Measurements from ENCODE around the gene USP31.

USP31 gene, protein sequence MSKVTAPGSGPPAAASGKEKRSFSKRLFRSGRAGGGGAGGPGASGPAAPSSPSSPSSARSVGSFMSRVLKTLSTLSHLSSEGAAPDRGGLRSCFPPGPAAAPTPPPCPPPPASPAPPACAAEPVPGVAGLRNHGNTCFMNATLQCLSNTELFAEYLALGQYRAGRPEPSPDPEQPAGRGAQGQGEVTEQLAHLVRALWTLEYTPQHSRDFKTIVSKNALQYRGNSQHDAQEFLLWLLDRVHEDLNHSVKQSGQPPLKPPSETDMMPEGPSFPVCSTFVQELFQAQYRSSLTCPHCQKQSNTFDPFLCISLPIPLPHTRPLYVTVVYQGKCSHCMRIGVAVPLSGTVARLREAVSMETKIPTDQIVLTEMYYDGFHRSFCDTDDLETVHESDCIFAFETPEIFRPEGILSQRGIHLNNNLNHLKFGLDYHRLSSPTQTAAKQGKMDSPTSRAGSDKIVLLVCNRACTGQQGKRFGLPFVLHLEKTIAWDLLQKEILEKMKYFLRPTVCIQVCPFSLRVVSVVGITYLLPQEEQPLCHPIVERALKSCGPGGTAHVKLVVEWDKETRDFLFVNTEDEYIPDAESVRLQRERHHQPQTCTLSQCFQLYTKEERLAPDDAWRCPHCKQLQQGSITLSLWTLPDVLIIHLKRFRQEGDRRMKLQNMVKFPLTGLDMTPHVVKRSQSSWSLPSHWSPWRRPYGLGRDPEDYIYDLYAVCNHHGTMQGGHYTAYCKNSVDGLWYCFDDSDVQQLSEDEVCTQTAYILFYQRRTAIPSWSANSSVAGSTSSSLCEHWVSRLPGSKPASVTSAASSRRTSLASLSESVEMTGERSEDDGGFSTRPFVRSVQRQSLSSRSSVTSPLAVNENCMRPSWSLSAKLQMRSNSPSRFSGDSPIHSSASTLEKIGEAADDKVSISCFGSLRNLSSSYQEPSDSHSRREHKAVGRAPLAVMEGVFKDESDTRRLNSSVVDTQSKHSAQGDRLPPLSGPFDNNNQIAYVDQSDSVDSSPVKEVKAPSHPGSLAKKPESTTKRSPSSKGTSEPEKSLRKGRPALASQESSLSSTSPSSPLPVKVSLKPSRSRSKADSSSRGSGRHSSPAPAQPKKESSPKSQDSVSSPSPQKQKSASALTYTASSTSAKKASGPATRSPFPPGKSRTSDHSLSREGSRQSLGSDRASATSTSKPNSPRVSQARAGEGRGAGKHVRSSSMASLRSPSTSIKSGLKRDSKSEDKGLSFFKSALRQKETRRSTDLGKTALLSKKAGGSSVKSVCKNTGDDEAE (N-terminal part only)
- total RNA-seq, result 25.7 to 35.6 reads per million in 2 experiments

DNA sequence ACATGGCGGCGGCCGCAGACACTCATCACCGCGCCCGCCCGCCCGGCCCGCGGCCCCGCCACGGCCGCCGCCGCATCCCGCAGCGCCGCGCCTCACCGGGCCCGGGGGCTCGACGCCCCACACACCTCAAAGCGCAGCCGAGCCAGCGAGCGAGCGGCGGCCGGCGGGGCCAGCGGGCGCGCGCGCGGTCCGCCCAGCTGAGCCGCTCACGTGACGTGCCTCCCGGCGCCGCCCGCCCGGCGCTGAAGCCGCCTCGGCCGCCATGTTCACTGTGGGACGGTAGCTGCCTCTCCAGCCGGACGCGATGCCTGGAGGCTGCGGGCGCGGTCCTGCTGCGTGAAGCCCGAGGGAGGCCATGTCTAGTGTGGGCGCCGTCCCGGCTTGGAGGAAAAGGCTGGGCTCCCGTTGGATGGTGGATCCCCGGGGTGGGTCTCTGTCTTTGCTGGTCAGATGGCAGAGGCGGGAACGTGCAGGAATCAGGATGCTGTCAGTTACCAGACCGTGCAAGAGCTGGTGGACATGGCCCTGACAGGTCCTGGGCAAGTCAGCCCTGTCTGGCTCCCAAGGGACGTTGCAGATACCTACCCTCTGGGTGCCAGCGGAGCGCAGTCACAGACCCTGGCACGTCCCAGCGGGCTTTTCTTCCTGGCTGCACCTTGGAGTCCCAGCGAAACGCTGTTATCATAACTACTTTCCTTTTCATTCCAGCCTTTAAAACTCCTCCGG lies at the start of gene USP31:
Gene USP31 (minus strand): TSS at position 186 of the 726 bp plus-strand sequence. CDS start 182 bp downstream, at position 4.
- DNase-seq (ENCODE audit: low read depth), result peak; percentile 83

DNA sequence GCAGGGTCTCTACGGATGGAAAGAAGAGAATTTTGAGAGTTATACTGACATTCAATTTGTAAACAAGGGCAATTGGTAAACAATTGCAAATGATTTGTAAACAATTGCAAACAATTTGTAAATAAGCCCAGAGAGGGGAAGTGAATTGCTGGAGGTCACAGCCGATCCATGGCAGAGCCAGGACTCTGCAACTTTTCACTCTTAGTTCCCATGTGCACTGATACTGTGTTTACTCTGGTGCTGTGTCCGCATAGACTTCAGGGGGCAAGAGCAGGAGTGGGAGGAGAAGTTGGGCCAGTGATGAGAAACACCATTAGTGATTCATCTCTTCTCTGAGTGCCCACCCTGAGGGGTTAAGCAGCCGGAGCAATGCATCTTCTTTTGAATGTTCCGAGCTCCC lies 47.3 kb upstream of the USP31 start:
- DNase-seq (ENCODE audit: low read depth), result no peak

DNA sequence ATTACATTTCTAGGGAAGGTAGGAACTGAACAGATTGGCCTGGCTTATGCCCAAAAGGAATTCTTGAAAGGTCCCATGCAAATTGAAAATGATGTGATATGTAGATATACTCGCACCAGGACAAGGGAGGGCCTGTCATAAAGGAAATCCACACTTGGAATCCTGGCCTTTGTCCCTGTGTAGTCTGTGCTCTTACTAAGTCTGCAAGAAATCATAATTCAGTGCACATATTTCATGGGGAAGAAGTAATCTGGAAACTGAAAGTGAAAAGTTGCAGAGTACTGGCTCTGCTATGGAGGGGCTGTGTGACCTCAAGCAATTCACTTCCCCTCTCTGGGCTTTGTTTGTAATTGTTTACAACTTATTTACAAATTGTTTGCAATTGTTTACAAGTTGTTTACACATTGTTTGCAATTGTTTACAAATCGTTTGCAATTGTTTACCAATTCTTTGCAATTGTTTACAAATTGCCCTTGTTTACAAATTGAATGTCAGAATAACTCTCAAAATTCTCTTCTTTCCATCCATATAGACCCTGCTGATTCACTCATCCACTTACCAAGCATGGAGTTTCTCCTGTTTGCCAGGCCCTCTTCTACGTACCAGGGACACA lies 46.2 kb upstream of the USP31 start:
- DNase-seq (ENCODE audit: low read depth), result no peak

DNA sequence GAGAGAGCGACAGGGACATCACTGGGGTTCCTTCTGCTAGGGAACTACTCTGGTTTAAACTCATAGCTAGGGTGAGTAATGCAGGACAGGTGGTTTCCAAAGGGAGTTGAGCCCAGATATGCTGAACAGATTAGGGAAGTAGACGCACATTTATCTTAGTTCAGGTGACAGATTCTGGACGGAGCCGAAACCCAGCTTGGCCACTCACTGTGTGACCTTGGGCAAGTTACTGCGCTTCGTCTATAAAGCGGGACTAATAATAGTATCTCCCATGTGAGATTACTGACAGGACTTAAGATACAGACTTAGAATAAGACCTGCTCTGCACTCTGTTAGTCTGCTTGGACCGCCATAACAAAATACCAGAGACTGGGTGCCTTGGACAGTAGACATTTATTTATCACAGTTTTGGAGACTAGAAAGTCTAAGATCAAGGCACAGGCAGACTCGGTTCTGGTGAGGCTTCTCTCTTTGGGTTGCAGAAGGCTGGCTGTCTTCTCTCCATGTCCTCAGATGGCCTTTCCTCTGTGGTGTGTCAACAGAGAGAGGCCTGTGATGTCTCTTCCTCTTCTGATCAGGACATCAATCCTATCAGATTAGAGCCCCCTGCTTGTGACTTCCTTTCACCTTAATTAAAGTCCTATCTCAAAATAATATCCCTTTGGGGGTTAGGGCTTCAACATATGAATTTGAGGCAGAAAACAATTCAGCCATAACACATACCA lies 45.4 kb upstream of the USP31 start:
- DNase-seq (ENCODE audit: low read depth), result no peak

DNA sequence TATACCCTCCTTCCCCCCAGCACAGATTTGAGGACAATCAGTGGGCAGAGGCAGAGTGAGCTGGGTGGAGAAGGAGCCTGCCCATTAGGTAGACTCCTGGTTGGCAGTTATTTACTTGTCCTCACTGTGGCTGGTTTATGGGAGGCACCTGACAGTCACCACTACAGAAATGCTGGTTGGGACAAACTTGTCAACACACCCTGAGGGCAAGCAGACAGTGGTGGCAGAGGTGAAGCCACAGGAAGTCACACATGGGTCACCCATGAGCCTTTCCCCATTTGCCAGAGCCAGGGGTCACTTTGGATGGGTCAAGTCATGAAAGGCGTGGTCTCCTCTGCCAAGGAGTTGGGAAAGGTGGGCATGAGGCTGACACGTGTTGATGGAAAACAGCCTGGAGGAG lies 39.7 kb upstream of the USP31 start:
- DNase-seq (ENCODE audit: low read depth), result no peak

DNA sequence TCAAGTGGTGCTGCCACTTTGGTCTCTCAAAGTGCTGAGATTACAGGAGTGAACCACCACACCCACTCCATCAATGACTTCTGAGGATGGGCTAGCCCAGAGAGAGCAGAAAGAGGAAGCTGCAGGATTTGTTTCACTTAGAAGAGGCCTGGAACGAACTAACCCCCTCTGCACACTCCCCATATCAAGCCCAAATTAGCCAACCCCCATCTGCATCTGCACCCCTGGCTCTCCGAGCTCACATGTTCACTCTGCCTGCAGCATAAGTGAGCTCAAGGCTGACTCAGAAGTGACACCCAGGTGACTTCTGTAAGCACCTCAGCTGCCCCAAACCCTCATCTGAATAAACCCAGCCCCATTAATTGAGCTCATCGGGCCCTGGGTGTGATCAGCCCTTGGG lies 38.1 kb upstream of the USP31 start:
- no peak for DNase-seq (ENCODE audit: low read depth)

DNA sequence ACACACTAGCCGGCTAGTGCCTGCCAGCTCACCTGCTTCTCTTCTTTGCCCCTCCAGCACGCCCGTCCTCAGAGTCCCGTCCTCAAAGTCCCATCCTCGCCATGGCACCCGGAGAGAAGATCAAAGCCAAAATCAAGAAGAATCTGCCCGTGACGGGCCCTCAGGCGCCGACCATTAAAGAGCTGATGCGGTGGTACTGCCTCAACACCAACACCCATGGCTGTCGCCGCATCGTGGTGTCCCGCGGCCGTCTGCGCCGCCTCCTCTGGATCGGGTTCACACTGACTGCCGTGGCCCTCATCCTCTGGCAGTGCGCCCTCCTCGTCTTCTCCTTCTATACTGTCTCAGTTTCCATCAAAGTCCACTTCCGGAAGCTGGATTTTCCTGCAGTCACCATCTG lies 36.9 kb upstream of the USP31 start:
- no peak for DNase-seq (ENCODE audit: low read depth)

DNA sequence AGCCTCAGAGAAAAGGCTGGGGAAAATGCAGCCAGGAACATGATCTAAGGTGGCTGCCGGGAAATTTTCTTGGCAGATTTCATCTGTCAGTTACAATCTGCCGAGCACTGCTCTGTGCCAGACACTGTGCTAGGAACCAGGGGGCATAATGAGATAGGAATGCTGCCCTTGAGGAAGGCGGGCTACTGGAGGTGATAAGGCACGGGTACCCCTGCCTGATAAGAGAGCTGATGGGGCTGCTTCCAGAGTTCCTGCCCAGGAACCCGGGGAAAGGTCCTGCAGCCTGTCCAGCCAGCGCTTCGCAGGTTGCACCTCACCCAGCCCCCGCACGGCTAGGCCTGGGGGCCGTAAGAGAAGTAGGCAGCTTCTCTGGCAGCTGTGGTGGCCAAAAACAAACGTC lies 36.4 kb upstream of the USP31 start:
- DNase-seq (ENCODE audit: low read depth), result no peak

DNA sequence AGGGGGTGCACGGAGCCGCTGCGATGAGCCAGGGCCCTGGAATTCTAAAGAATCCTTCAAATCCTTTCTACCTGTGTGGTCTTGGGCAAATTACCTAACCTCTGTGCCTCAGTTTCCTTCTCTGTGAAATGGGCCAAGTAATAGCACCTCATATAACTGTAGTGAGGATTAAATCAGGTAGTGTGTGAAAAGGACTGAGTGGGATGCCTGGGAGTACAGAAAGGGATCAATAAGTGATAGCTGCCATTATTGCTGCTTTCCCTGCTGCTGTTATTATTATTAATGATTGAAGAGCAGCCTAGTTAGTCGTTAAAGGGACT lies 34.3 kb upstream of the USP31 start:
- DNase-seq (ENCODE audit: low read depth), result no peak

DNA sequence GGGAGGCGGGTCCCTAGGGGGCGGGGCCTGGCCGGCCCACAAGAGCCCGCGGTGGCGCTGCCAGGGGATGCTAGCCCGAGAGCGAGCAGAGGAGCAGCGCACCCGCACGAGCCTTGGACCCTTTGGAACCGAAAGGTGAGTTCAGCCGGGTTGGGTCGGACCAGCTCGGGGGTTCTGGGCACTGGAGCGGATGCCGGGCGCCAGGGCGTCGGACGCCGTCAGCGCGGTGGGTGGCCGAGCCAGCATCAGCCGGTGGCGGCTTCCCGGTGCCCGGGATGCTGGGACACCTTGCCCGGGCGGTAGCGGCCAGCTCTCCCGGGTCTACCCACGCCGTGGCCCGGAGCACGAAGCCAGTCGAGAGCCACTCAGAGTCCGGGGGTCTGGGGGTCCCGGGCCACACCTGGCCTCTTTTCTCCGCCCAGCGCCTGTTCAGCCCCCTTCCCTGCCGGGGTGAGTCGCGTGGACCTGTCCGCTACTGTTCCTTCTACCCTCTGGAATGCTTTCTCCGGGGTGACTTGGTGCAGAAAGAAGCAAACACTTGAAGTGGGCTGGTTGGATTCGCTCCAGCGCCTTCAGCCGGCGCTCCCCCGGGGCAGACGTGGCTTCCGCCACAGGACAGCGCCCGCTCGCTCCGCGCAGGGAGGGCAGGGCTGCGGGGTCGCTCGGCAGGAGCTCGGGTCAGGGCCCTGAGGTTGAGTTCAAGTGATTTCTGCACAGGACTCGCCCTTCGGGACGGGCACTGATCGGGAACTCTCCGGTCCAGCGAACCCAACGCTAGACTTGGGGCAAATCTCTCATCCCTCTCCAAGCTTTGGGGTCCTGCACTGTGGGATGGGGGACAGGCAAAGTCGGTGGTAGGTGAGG lies 33.7 kb upstream of the USP31 start, which contains the start of gene SCNN1G:
Gene SCNN1G (plus strand): TSS at position 67 of the 864 bp plus-strand sequence. CDS start 3,527 bp downstream, outside the sequence.
- no peak for DNase-seq (ENCODE audit: low read depth)

DNA sequence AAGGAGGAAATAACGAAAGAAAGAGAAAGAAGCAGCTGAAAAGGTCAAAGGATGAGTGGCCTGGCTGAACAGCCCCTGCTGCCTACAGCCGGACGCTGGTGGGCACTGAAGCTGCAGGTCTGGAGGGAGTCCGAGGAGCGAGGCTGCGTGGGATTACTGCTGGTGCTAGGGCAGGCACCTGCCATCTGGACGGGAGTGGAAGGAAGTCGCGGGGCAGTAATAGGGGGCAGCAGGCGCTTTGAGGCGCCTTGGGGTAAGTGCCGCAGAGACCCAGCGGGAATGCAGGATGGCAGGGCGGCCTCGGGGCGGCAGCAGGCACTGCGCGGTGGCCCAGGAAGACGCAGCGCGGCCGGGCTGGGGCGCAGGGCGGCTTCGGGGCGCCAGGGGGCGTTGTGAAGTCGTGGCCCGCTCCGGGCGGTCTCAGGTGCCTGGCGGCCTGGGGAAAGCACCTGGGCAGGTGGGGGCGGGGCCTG lies 33.0 kb upstream of the USP31 start:
- DNase-seq (ENCODE audit: low read depth), result peak; percentile 59

DNA sequence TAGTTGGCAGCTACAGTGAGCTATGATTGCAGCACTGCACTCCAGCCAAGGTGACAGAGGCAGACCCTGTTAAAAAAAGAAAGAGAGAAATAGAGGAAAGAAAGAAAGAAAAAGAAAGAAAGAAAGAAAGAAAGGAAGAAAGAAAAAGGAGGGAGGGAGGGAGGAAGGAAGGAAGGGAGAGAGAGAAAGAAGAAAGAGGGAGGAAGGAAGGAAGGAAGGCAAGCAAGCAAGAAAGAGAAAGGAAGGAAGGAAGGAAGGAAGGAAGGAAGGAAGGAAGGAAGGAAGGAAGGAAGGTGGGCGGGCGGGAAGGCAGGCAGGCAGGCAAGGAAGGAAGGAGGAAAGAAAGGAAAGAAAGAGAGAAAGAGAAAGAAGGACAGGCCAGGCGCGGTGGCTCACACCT lies 32.3 kb upstream of the USP31 start:
- DNase-seq (ENCODE audit: low read depth), result no peak

DNA sequence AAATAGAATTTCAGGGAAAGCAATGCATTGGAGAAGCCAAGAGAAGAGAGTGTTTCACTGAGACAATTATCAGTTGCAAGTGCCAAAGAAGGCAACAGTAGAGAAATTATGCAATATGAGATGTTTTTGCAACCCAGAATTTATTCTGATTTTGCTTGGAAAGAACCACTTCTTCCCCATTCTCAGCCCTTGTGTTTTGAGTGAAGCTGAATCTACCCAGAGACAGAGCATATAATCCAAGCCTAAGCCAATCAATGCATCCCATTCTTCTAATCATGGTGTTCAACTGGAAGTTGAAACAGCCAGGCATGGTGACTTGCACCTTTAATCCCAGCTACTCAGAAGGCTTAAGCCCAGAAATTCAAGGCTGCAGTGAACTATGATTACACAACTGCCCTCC lies 26.4 kb upstream of the USP31 start:
- DNase-seq (ENCODE audit: low read depth), result no peak

DNA sequence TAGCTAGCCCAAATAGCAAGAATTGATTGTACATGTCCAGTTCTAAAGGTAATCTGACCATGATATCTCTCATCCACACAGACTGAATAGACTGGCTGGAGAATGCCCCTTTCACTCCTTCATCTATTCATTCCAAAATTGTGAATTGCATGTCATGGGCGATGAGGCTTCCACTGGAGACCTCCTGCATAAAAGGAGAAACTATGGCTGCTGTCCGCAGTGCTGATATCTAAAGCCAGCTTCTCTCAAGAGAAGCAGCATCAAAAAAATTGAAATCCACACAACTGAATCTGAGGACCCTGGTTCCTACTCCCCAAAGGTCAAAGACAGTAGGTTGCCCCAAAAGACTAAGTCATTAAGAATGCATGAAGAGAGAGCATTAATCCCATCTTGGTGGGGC lies 25.4 kb upstream of the USP31 start:
- no peak for DNase-seq (ENCODE audit: low read depth)

DNA sequence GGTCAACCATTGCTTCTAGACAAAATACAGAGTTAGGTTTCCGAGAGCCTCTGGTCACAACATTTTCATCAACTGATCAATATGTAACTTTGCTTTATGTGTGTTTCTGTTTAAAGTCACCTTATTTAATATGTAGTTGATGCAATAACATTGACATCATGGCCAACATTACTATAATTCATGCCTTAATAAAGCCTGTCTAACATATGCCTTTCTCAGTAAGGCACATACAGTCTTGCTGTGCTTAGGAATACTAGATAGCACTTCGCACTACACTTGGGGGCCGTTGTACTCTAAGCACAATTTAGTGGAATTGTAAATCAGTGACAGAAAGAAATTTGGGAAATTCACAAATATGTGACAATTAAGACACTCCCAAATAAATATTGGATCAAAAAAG lies 23.7 kb upstream of the USP31 start:
- no peak for DNase-seq (ENCODE audit: low read depth)

DNA sequence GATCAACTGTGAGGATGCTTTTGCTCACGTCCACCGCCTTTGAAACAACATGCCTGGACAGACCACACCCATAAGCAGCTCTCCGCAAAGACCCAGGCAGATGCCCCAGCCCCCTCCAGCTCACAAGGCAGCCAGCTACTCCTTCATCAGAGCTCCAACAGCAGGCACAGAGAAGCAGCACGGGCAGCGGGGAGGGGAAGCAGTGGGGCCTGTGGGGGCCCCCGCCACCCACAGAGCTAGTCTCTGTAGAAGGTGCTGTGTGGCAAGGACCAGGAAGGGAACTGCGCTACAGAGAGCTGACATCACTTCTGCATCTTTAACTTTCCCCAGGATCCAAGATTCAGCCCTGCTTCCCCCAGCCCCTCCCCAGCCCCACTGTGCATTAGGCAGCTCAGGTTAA lies 23.3 kb upstream of the USP31 start:
- no peak for DNase-seq (ENCODE audit: low read depth)

DNA sequence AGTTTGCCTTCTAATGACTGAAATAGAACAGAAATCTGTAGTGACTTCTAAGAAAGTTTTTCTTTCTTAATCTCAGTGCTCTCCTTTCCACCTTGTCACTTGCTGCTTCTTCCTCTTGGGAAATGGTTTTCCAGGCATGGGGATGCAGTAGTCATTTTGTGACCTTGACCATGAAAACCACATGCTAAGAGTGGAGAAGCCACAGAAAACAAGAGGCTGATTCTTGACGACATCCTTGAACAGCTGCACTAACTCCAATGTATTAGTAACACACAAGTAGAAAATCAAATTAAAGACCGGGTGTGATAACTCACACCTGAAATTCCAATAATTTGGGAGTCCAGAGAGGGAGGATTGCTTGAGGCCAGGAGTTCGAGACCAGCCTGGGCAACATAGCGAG lies 15.5 kb upstream of the USP31 start:
- no peak for DNase-seq (ENCODE audit: low read depth)

DNA sequence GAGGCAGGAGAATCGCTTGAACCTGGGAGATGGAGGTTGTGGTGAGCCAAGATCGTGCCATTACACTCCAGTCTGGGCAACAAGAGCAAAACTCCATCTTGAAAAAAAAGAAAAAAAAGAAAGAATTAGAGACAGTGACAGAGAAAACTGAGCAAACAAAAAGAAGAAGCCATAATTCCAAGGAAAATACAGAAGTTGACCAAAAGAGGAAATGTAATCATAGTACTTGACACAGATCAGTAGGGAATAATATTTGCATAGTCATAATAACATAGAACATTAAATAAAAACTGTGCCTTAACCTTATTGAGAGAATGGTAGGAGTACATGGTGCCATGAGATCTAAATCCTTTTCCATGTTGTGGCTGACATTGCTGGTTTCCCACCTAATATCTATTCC lies 14.7 kb upstream of the USP31 start:
- DNase-seq (ENCODE audit: low read depth), result no peak

DNA sequence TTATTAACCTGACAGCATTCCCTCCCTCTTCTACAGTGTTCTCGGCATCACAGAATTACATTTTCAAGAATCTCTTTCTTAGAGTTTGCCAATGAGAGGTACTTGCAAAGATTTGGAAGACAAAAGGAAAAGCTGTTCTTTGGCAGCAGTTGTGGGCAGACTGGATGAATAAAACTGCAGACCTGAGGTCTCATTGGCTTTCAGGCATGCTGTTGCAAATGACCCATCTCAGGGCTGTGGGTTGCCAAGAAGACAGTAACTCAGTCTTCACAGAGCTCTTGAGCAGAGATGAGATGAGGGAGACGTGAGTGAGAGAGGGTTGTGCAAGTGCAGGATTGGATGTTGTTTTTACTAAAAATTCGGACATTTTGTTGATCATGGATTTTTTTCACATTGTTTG lies 11.3 kb upstream of the USP31 start:
- no peak for DNase-seq (ENCODE audit: low read depth)
